Peyer's patch (tissue), 4 donors: ENCODE data around the gene TSGA10. TPM values are rescaled to one million over a fixed set of nuclear protein-coding genes. Genes with fewer than 3 reads are reported as not detected.
A peak's percentile ranks its signal among the peaks of the same experiment; 100 is the strongest.

ENCODE experiments used
- DNase-seq, 3 donors: peaks; one replicate each; pipeline ENCODE4 v3.0.0-alpha.2; 2017 to 2019
- H3K27ac ChIP-seq, 4 donors: fragments of 200-600 bp; sonication (generic); one replicate each; pipeline ENCODE4 v1.5.1; 2016 to 2019
- H3K27me3 ChIP-seq, 2 donors: fragments of 200-600 bp; sonication (generic); one replicate each; pipeline ENCODE4 v1.5.1; 2019
- H3K36me3 ChIP-seq, 3 donors: fragments of 200-600 bp; sonication (generic); one replicate each; pipeline ENCODE4 v1.5.1; 2016 to 2019
- H3K4me1 ChIP-seq, 4 donors: fragments of 200-600 bp; sonication (generic); one replicate each; pipeline ENCODE4 v1.5.1; 2016 to 2019
- H3K4me3 ChIP-seq, 4 donors: fragments of 200-600 bp; sonication (generic); 1 replicate in 3 of 4; 2 replicates in 1 of 4; pipeline ENCODE4 v1.5.1; 2016 to 2019; ENCODE audit warnings: mild to moderate bottlenecking in 1 of 4
- H3K9me3 ChIP-seq, 4 donors: fragments of 200-600 bp; sonication (generic); one replicate each; pipeline ENCODE4 v1.5.1; 2016 to 2019; ENCODE audit warnings: mild to moderate bottlenecking in 1 of 4
- POLR2A ChIP-seq, 2 donors: fragments of 450-650 bp; IDR thresholded peaks; one replicate each; pipeline ENCODE4 v1.5.1; 2017; ENCODE audit warnings: antibody characterized with exemption in 2 of 2, mild to moderate bottlenecking in 2 of 2, moderate library complexity in 2 of 2
- total RNA-seq, 4 donors: library from RNA; depleted of rRNA; stranded (reverse); fragments of >200 nt; gene quantifications; one replicate each; pipeline ENCODE4 v1.1.0, GENCODE V29; 2016
- TF ChIP-seq, protein P1 (sequence below), 6 experiments: fragments of 450-650 bp in 4 of 6; fragments of 200-600 bp in 2 of 6; sonication (generic) in 1 of 6; IDR thresholded peaks; one replicate each; pipeline ENCODE4 v1.5.1; 2017 to 2019; ENCODE audit warnings: antibody characterized with exemption in 6 of 6, mild to moderate bottlenecking in 3 of 6, moderate library complexity in 1 of 6

TSGA10 gene
- total RNA-seq, 4 donors from 2014 or later, result 6.7 to 21.5 (median 11.0) TPM

GRCh38 chr2:99152199-99152895, 2.4 kb downstream of the TSGA10 start:
- H3K27ac ChIP-seq, result no peak overlapping the region
- TF ChIP-seq, protein P1, sequence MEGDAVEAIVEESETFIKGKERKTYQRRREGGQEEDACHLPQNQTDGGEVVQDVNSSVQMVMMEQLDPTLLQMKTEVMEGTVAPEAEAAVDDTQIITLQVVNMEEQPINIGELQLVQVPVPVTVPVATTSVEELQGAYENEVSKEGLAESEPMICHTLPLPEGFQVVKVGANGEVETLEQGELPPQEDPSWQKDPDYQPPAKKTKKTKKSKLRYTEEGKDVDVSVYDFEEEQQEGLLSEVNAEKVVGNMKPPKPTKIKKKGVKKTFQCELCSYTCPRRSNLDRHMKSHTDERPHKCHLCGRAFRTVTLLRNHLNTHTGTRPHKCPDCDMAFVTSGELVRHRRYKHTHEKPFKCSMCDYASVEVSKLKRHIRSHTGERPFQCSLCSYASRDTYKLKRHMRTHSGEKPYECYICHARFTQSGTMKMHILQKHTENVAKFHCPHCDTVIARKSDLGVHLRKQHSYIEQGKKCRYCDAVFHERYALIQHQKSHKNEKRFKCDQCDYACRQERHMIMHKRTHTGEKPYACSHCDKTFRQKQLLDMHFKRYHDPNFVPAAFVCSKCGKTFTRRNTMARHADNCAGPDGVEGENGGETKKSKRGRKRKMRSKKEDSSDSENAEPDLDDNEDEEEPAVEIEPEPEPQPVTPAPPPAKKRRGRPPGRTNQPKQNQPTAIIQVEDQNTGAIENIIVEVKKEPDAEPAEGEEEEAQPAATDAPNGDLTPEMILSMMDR (IDR thresholded peaks at IDR 0.05), result no peak
- no peak for TF ChIP-seq POLR2A (IDR thresholded peaks at IDR 0.05)

GRCh38 chr2:99150706-99151105, 4.0 kb downstream of the TSGA10 start:
- H3K4me1 ChIP-seq, result peaks cover 0 to 10% (median 3%) of the 10 kb centered on the region in 4 donors
- no peak for TF ChIP-seq POLR2A (IDR thresholded peaks at IDR 0.05)
- TF ChIP-seq, protein P1 (IDR thresholded peaks at IDR 0.05), result no peak

More at GRCh38 chr2:99152199-99152895, 2.4 kb downstream of the TSGA10 start:
- Histone ChIP-seq H3K4me1 (peaks cover 0 to 17% (median 8%) of the 10 kb centered on the region in 4 donors), H3K36me3 (no peaks in the 10 kb centered on the region), H3K9me3 (no peaks in the 10 kb centered on the region), H3K4me3 (no peak overlapping the region), H3K27me3 (no peaks in the 10 kb centered on the region)
- no peak for DNase-seq

GRCh38 chr2:99141110-99142108, 13.3 kb downstream of the TSGA10 start, which contains the start of gene C2orf15:
Gene C2orf15 (plus strand): TSS chr2:99141707. CDS start chr2:99150559, 8,852 bp downstream.
- peak; percentile 81 to 96 for TF ChIP-seq POLR2A (IDR thresholded peaks at IDR 0.05)
- TF ChIP-seq, protein P1 (IDR thresholded peaks at IDR 0.05), result no peak
- Histone ChIP-seq H3K9me3 (no peaks in the 10 kb centered on the region), H3K4me3 (peak within 1 kb of the TSS; percentile 60 to 85 (median 75)), H3K36me3 (no peaks in the 10 kb centered on the region), H3K27ac (peak within 1 kb of the TSS; percentile 89 to 96 (median 94)), H3K4me1 (peaks cover 0 to 4% (median 0%) of the 10 kb centered on the region in 4 donors), H3K27me3 (no peaks in the 10 kb centered on the region)
- DNase-seq, result peak; percentile 98 to 99 (median 98)

More at GRCh38 chr2:99150706-99151105, 4.0 kb downstream of the TSGA10 start:
- no peak overlapping the region for H3K4me3 ChIP-seq
- H3K36me3 ChIP-seq, result no peaks in the 10 kb centered on the region
- H3K9me3 ChIP-seq, result no peaks in the 10 kb centered on the region
- H3K27me3 ChIP-seq, result no peaks in the 10 kb centered on the region
- no peak overlapping the region for H3K27ac ChIP-seq
- DNase-seq, result no peak

GRCh38 chr2:99140860-99141109, 14.0 kb downstream of the TSGA10 start:
- H3K4me1 ChIP-seq, result peaks cover 0 to 4% (median 0%) of the 10 kb centered on the region in 4 donors
- TF ChIP-seq, protein P1 (IDR thresholded peaks at IDR 0.05), result no peak
- TF ChIP-seq POLR2A (IDR thresholded peaks at IDR 0.05), result no peak
- H3K27ac ChIP-seq, result peak overlapping the region; percentile 89 to 96 (median 94)
- H3K36me3 ChIP-seq, result no peaks in the 10 kb centered on the region
- H3K4me3 ChIP-seq, result peak overlapping the region; percentile 60 to 85 (median 75)
- no peak for DNase-seq
- H3K9me3 ChIP-seq, result no peaks in the 10 kb centered on the region
- H3K27me3 ChIP-seq, result no peaks in the 10 kb centered on the region

GRCh38 chr2:99140056-99140859, 14.5 kb downstream of the TSGA10 start:
- H3K4me3 ChIP-seq, result peak overlapping the region; percentile 60 to 85 (median 75)

More at GRCh38 chr2:99140056-99140859, 14.5 kb downstream of the TSGA10 start:
- no peaks in the 10 kb centered on the region for H3K27me3 ChIP-seq
- H3K36me3 ChIP-seq, result no peaks in the 10 kb centered on the region
- no peak for TF ChIP-seq POLR2A (IDR thresholded peaks at IDR 0.05)
- TF ChIP-seq, protein P1 (IDR thresholded peaks at IDR 0.05), result no peak
- peaks cover 0 to 4% (median 0%) of the 10 kb centered on the region in 4 donors for H3K4me1 ChIP-seq
- DNase-seq, result no peak
- H3K27ac ChIP-seq, result peak overlapping the region; percentile 89 to 96 (median 94)
- no peaks in the 10 kb centered on the region for H3K9me3 ChIP-seq
